SK-N-SH (cell line): ENCODE measurements around the gene ATP8A2. TPM values are rescaled to one million over a fixed set of nuclear protein-coding genes. Genes with fewer than 3 reads are reported as not detected.

Experiments
- CTCF ChIA-PET: fragments of 300-600, 350-600 bp; formaldehyde crosslinking; extraction: SDS; loops from one replicate; lab custom pipeline; 2021; lab: Yijun Ruan, JAX
- POLR2A ChIA-PET: fragments of 350-600 bp; sonication (Branson Sonifier 250); formaldehyde crosslinking; extraction: SDS; loops from one replicate; lab custom pipeline; 2020; ENCODE audit warnings: antibody characterized with exemption, inconsistent platforms; lab: Yijun Ruan, JAX
- DNase-seq: peaks from one replicate; pipeline ENCODE4 v3.0.0; 2012
- H2AFZ ChIP-seq: fragments of 200-600 bp; sonication (generic); 2 replicates; pipeline ENCODE4 v1.8.1; 2016; ENCODE audit warnings: antibody characterized with exemption, mild to moderate bottlenecking, low read depth
- H3F3A ChIP-seq: fragments of 200-600 bp; sonication (generic); replicated peaks from 2 replicates; pipeline ENCODE3; 2016; ENCODE audit warnings: antibody characterized with exemption, mild to moderate bottlenecking; ENCODE audit not compliant: insufficient read depth
- H3K27ac ChIP-seq, 2 experiments: fragments of 200-500 bp in 1 of 2; fragments of 200-600 bp in 1 of 2; sonication (Bioruptor generic) in 1 of 2; sonication (generic), shearing (Covaris generic) in 1 of 2; 2 replicates each; pipeline versions ENCODE4 v1.5.1 to v1.6.1; 2014 to 2016; ENCODE audit warnings: low read depth in 2 of 2, inconsistent platforms in 1 of 2, low read length in 1 of 2, mild to moderate bottlenecking in 1 of 2, mixed read lengths in 1 of 2
- H3K27me3 ChIP-seq: fragments of 200-600 bp; sonication (generic), shearing (Covaris generic); 2 replicates; pipeline ENCODE4 v1.6.1; 2016; ENCODE audit warnings: mixed run types; ENCODE audit not compliant: insufficient read depth
- H3K36me3 ChIP-seq, 2 experiments: fragments of 200-500 bp in 1 of 2; fragments of 200-600 bp in 1 of 2; sonication (Bioruptor generic) in 1 of 2; sonication (generic) in 1 of 2; replicated peaks in 1 of 2; 2 replicates each; pipeline versions ENCODE3 to v1.5.1; 2014 to 2016; ENCODE audit warnings: low read length in 1 of 2, mild to moderate bottlenecking in 1 of 2; ENCODE audit not compliant: insufficient read depth in 2 of 2, control insufficient read depth in 1 of 2
- H3K4me1 ChIP-seq, 2 experiments: fragments of 200-500 bp in 1 of 2; fragments of 200-600 bp in 1 of 2; sonication (Bioruptor generic) in 1 of 2; sonication (generic), shearing (Covaris generic) in 1 of 2; 2 replicates each; pipeline versions ENCODE4 v1.5.1 to v1.6.1; 2014 to 2016; ENCODE audit warnings: low read depth in 1 of 2, low read length in 1 of 2, mixed run types in 1 of 2; ENCODE audit not compliant: insufficient read depth in 2 of 2, control insufficient read depth in 1 of 2
- H3K4me2 ChIP-seq: fragments of 200-600 bp; sonication (generic), shearing (Covaris generic); 2 replicates; pipeline ENCODE4 v1.6.1; 2017; ENCODE audit warnings: mixed run types
- H3K4me3 ChIP-seq, 2 experiments: fragments of 200-500 bp in 1 of 2; fragments of 200-600 bp in 1 of 2; sonication (Bioruptor generic) in 1 of 2; sonication (generic), shearing (Covaris generic) in 1 of 2; 2 replicates each; pipeline versions ENCODE4 v1.5.1 to v1.8.1; 2014 to 2016; ENCODE audit warnings: low read depth in 2 of 2, inconsistent platforms in 1 of 2, low read length in 1 of 2, mild to moderate bottlenecking in 1 of 2, mixed read lengths in 1 of 2, moderate library complexity in 1 of 2
- H3K79me2 ChIP-seq: fragments of 200-600 bp; sonication (generic); 2 replicates; pipeline ENCODE4 v1.8.1; 2017; ENCODE audit warnings: mild to moderate bottlenecking; ENCODE audit not compliant: insufficient read depth
- H3K9ac ChIP-seq: fragments of 200-600 bp; sonication (generic); 2 replicates; pipeline ENCODE4 v1.6.1; 2017; ENCODE audit warnings: mixed run types
- H3K9me2 ChIP-seq: fragments of 200-600 bp; sonication (generic); 2 replicates; pipeline ENCODE4 v1.6.1; 2017; ENCODE audit warnings: mixed run types
- H3K9me3 ChIP-seq: fragments of 200-600 bp; sonication (generic); 2 replicates; pipeline ENCODE4 v1.6.1; 2017; ENCODE audit warnings: mixed run types, mild to moderate bottlenecking, moderate library complexity
- H4K20me1 ChIP-seq: fragments of 200-600 bp; sonication (generic); 2 replicates; pipeline ENCODE4 v1.6.1; 2017; ENCODE audit warnings: mild to moderate bottlenecking, mixed run types; ENCODE audit not compliant: insufficient read depth
- CHD2 ChIP-seq: fragments of 150-350 bp; IDR thresholded peaks from 2 replicates; pipeline ENCODE4 v1.6.1; 2018; ENCODE audit warnings: low read length; ENCODE audit not compliant: partially characterized antibody
- ELF1 ChIP-seq: IDR thresholded peaks from 2 replicates; pipeline ENCODE4 v1.4.0; 2012
- EZH2phosphoT487 ChIP-seq: fragments of 200-600 bp; sonication (generic); IDR thresholded peaks from 2 replicates; pipeline ENCODE4 v1.6.1; 2017; ENCODE audit warnings: low read depth, mixed run types, mild to moderate bottlenecking, antibody characterized with exemption, moderate library complexity, borderline replicate concordance
- GATA2 ChIP-seq: sonication (generic); formaldehyde crosslinking; IDR thresholded peaks from 2 replicates; pipeline ENCODE4 v1.5.0; 2020; ENCODE audit warnings: mild to moderate bottlenecking, missing genetic modification reagents
- NFIC ChIP-seq: IDR thresholded peaks from 2 replicates; pipeline ENCODE4 v1.4.0; 2012; ENCODE audit warnings: borderline replicate concordance
- RCOR1 ChIP-seq: fragments of 150-350 bp; IDR thresholded peaks from 2 replicates; pipeline ENCODE4 v1.6.1; 2017; ENCODE audit warnings: antibody characterized with exemption, low read length
- RXRA ChIP-seq: IDR thresholded peaks from 2 replicates; pipeline ENCODE4 v1.4.0; 2012; ENCODE audit warnings: low read depth, mild to moderate bottlenecking, borderline replicate concordance
- TEAD4 ChIP-seq: IDR thresholded peaks from 2 replicates; pipeline ENCODE4 v1.4.0; 2012; ENCODE audit warnings: mild to moderate bottlenecking, borderline replicate concordance; ENCODE audit not compliant: insufficient read depth
- USF2 ChIP-seq: fragments of 150-350 bp; IDR thresholded peaks from 2 replicates; pipeline ENCODE4 v1.6.1; 2017; ENCODE audit warnings: antibody characterized with exemption, low read length, low read depth, borderline replicate concordance
- WGBS: methylation state at CpG from one replicate; pipeline ENCODE4 v1.1.6; 2017; ENCODE audit warnings: low lambda C conversion rate; 5-methylcytosine and 5-hydroxymethylcytosine counted together
- polyA plus RNA-seq, 3 experiments: library from polyadenylated mRNA; depleted of rRNA; stranded (reverse); fragments of >200 nt; gene quantifications; 2 replicates each; pipeline ENCODE4 v1.2.3, GENCODE V29; 2012
- TF ChIP-seq, protein P1 (sequence below): IDR thresholded peaks from 2 replicates; pipeline ENCODE4 v1.4.0; 2012; ENCODE audit warnings: low read depth, borderline replicate concordance
- TF ChIP-seq, protein P2 (sequence below): IDR thresholded peaks from 2 replicates; pipeline ENCODE4 v1.4.0; 2012; ENCODE audit warnings: low read depth
- TF ChIP-seq, protein P3 (sequence below): IDR thresholded peaks from 2 replicates; pipeline ENCODE4 v1.4.0; 2012; ENCODE audit warnings: low read depth, borderline replicate concordance
- TF ChIP-seq, protein P4 (sequence below): fragments of 200-600 bp; sonication (generic); IDR thresholded peaks from 2 replicates; pipeline ENCODE4 v1.6.1; 2017; ENCODE audit warnings: antibody characterized with exemption, mild to moderate bottlenecking, moderate library complexity

Gene ATP8A2
- polyA plus RNA-seq, 1 of the 3 experiments (the other 2 are of a cell fraction) = 0.02 TPM

- TF ChIP-seq, protein P1, sequence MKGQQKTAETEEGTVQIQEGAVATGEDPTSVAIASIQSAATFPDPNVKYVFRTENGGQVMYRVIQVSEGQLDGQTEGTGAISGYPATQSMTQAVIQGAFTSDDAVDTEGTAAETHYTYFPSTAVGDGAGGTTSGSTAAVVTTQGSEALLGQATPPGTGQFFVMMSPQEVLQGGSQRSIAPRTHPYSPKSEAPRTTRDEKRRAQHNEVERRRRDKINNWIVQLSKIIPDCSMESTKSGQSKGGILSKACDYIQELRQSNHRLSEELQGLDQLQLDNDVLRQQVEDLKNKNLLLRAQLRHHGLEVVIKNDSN = no peak
- TF ChIP-seq, protein P2, sequence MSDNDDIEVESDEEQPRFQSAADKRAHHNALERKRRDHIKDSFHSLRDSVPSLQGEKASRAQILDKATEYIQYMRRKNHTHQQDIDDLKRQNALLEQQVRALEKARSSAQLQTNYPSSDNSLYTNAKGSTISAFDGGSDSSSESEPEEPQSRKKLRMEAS = no peak
- TF ChIP-seq NFIC = no peak
- TF ChIP-seq, protein P3, sequence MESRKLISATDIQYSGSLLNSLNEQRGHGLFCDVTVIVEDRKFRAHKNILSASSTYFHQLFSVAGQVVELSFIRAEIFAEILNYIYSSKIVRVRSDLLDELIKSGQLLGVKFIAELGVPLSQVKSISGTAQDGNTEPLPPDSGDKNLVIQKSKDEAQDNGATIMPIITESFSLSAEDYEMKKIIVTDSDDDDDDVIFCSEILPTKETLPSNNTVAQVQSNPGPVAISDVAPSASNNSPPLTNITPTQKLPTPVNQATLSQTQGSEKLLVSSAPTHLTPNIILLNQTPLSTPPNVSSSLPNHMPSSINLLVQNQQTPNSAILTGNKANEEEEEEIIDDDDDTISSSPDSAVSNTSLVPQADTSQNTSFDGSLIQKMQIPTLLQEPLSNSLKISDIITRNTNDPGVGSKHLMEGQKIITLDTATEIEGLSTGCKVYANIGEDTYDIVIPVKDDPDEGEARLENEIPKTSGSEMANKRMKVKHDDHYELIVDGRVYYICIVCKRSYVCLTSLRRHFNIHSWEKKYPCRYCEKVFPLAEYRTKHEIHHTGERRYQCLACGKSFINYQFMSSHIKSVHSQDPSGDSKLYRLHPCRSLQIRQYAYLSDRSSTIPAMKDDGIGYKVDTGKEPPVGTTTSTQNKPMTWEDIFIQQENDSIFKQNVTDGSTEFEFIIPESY = no peak
These were observed 519.0 kb downstream of the ATP8A2 start (continued) for GRCh38 chr13:25890671-25891212.

DNA sequence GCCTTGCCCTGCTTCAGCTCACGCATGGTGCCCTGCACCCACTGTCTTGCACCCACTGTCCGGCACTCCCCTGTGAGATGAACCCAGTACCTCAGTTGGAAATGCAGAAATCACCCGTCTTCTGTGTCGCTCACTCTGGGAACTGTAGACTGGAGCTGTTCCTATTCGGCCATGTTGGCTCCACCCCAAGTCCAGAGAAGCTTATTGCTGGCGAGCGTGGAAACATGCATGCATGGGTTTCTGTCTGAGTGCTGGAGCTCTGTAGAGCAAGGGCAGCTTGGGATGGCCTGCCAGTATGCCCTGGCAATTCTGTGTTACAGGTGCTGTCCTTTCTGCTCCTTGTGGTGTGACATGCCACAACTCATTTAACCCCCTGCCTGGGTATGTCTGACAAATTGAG, 527.2 kb downstream of the ATP8A2 start:
- Histone ChIP-seq H4K20me1 (no peaks in the 10 kb centered on the region), H3K4me3 (no peak overlapping the region), H3K27ac (no peak overlapping the region), H3K9ac (no peak overlapping the region), H3K27me3 (no peaks in the 10 kb centered on the region), H3F3A (no peaks in the 10 kb centered on the region)
- CTCF ChIA-PET = no interaction called here
- no peak for DNase-seq
- TF ChIP-seq EZH2phosphoT487 = no peak
- no peak for TF ChIP-seq GATA2 (CRISPR knock-in tag)
- TF ChIP-seq, all 33 proteins: peak for 0
- 60% methylated on average over 2 of the region's 7 CpGs for WGBS
- Histone ChIP-seq H3K79me2 (no peaks in the 10 kb centered on the region), H3K4me1 (no peaks in the 10 kb centered on the region; a peak in 1 of 4 replicates), H2AFZ (no peak overlapping the region), H3K36me3 (no peaks in the 10 kb centered on the region), H3K9me2 (no peaks in the 10 kb centered on the region), H3K9me3 (no peaks in the 10 kb centered on the region), H3K4me2 (no peak overlapping the region)
- POLR2A ChIA-PET = interaction anchor here (0.8 kb wide), 1 partner anchor 8 kb away, joined by 3 read pairs; no protein-coding TSS in a partner anchor

DNA sequence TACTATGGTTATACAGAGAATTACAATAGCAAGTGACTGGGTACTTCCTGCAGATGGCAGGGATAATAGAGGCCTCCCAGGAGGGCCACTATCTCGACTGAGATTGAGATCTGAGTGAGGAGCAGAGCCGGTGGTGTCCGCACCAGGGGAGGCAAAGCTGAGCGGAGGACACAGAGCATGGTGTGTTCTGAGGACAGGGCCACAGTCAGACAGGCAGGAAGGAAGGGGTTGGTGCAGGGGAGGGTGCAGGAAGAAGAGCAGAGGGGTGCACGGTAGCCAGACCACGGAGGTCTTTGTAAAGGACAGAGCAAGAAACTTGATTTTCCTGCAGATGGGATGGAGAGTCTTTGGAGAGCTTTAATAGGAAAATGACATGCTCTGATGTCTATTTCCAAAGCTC, 527.7 kb downstream of the ATP8A2 start:
- no peaks in the 10 kb centered on the region for H3K27me3 ChIP-seq
- no peaks in the 10 kb centered on the region for H3K79me2 ChIP-seq
- H3K9ac ChIP-seq = no peak overlapping the region
- POLR2A ChIA-PET = interaction anchor here (0.8 kb wide), 1 partner anchor 9 kb away, joined by 3 read pairs; no protein-coding TSS in a partner anchor
- no peaks in the 10 kb centered on the region for H4K20me1 ChIP-seq
- WGBS = 41% methylated on average over 6 of the region's 6 CpGs
- no peak overlapping the region for H2AFZ ChIP-seq
- H3K27ac ChIP-seq = no peak overlapping the region
- no peak overlapping the region for H3K4me3 ChIP-seq
- no peaks in the 10 kb centered on the region; a peak in 1 of 4 replicates for H3K4me1 ChIP-seq
- no peaks in the 10 kb centered on the region for H3K9me3 ChIP-seq
- H3F3A ChIP-seq = no peaks in the 10 kb centered on the region
- no peak for DNase-seq
- no peaks in the 10 kb centered on the region for H3K36me3 ChIP-seq
- CTCF ChIA-PET = no interaction called here
- H3K9me2 ChIP-seq = no peaks in the 10 kb centered on the region
- H3K4me2 ChIP-seq = no peak overlapping the region
- no peak for TF ChIP-seq NFIC
- TF ChIP-seq ELF1 = no peak
- TF ChIP-seq CHD2 = no peak
- TF ChIP-seq, protein P3 = no peak
- no peak for TF ChIP-seq RXRA
- no peak for TF ChIP-seq RCOR1
- no peak for TF ChIP-seq USF2
- TF ChIP-seq, protein P4, sequence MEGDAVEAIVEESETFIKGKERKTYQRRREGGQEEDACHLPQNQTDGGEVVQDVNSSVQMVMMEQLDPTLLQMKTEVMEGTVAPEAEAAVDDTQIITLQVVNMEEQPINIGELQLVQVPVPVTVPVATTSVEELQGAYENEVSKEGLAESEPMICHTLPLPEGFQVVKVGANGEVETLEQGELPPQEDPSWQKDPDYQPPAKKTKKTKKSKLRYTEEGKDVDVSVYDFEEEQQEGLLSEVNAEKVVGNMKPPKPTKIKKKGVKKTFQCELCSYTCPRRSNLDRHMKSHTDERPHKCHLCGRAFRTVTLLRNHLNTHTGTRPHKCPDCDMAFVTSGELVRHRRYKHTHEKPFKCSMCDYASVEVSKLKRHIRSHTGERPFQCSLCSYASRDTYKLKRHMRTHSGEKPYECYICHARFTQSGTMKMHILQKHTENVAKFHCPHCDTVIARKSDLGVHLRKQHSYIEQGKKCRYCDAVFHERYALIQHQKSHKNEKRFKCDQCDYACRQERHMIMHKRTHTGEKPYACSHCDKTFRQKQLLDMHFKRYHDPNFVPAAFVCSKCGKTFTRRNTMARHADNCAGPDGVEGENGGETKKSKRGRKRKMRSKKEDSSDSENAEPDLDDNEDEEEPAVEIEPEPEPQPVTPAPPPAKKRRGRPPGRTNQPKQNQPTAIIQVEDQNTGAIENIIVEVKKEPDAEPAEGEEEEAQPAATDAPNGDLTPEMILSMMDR = no peak
- no peak for TF ChIP-seq TEAD4
